ENCODE measurements around the gene PATZ1.
A peak's percentile ranks its signal among the peaks of the same experiment; 100 is the strongest.

PATZ1 gene

GRCh38 chr22:31313366-31314147, 32.6 kb downstream of the PATZ1 start:
- peak; percentile 79 for DNase-seq

DNA sequence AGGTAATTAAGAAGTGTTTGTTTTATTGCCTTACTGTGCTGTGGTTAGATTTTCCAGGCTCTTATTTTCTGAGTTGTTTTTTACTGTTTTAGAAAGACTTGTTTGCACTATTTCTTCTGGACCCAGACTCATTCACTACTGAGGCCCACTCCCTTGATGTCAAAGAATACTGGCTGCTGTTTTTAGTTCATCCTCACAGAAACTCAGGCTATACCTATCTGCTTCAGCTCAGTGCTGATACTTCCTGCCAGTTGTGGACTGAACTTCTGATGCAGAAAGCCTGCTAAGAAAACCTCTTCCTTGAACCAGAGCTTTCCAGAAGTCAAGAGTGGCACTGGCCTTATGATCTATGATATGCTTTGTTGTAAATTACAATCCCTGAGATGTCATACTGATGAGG, 38.0 kb downstream of the PATZ1 start:
- DNase-seq: no peak

DNA sequence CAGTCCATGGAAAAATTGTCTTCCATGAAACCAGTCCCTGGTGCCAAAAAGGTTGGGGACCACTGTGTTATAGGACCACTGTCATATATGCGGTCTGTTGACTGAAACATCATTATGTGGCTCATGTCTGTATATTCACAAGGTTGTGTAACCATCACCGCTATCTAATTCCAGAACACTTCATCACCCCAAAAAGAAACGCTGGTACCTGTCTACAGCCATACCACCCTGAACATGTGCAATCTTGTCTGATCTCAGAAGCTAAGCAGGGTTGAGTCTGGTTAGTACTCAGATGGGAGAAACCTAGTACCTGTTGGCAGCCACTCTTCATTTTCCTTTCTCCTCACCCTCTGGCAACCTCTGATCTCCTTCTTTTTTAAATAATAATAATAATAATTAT, 41.0 kb downstream of the PATZ1 start:
- DNase-seq: no peak

- DNase-seq: no peak
Observed at GRCh38 chr22:31302537-31302936, 43.6 kb downstream of the PATZ1 start.

GRCh38 chr22:31302006-31302405, 44.1 kb downstream of the PATZ1 start:
- DNase-seq: no peak

DNA sequence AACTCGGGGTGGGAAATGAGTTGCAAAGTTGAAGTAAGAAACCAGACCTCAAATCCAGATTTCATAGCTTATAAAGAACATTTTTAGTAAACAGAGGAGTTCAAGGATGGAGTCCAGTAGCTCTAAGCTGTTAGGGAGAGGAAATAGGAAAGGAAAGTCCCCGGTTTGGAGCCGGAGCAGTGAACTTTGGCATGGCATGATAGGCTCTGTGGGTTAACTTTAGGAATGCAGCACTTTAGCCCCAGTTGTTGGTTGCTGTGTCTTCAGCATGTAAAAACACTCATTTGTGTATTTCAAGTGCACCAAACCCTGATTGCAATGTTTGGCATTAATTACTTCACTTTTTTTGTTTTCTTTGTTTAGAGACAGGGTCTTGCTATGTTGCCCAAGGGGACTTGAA, 45.2 kb downstream of the PATZ1 start:
- no peak for DNase-seq

GRCh38 chr22:31295831-31296657, 50.1 kb downstream of the PATZ1 start:
- DNase-seq: no peak

GRCh38 chr22:31295360-31295759, 50.8 kb downstream of the PATZ1 start:
- no peak for DNase-seq

DNA sequence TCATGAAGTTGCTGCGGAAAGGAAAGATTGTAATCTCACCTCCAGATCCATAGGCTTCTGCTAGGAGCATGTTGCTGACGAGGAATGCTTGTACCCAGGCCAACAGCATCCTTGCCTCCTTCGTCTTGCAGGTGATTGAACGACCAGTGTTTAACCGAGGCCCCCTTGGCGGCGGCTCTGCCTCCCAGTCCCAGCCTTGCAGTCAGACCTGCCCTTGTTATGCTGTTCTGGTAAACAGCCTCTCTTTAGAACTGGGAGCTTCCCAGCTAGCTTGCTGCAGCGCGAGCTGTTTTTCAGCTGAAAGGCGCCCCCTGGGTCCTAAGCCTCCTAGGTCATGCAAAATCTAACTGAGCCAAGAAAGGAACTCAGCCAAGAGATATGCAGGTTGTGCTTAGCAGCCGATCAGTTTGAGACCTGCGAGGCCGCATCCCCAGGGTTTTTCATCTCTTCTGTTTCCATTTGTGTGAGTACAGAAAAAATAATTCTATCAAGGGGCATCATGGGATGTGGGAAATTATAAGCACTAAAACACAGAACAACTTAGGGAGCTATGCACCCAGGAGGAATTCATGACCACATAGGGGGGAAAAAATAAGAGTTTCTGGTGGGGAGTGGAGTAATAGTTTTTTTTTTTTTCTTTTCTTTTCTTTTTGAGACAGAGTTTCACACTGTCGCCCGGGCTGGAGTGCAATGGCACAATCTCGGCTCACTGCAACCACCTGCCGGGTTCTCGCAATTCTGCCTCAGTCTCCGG, 53.7 kb downstream of the PATZ1 start, which contains the start of gene PIK3IP1:
Gene PIK3IP1 (minus strand): TSS at position 253 of the 754 bp plus-strand sequence. CDS start 144 bp downstream, at position 109.
- DNase-seq: peak; percentile 88

GRCh38 chr22:31291481-31292235, 54.5 kb downstream of the PATZ1 start:
- DNase-seq: peak; percentile 37

DNA sequence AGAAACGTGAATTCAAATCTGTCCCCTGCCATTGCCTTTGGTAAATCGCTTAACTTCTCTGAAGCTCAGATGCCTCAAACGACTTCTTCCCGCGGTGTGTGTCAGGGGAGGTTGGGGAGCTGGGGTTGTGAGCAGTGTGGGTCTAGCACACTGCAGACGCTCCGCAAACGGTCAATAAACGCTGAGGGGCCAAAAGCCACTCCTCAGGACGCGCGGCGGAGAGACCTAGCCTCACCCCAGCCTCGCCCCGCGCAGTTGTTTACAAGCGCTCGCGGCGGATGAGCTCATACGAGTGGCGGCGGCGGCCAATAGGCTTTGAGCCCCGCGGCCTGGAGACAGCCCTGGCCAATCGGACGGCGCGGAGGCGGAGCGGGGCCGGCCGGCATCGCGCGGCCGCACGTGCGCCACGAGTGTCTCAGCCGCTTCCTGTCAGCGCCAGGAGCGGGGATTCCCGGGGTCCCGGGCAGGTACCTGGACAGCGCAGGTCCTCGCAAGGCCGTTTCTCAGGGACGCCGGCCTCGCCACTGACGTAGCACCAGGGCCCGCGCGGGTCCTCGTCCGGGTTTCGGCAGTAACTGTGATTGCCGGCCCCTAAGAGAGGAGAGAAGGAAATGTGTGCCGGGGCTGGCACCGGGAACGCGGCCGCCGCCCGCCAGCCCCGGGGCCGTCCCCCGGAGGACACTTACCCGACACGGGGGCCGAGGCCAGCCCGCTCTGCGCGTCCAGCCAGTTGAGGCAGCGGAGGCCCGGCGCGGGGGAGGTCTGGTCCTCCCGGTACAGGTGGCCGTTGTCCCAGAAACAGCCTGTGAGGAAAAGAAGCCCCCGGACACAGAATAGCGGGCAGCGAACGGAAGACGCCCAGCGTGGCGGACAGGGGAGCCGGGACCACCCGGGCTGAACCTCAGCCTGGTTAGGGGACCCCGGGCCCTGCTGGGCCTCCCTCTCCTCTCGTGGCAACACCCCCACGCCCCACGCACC, 55.4 kb downstream of the PATZ1 start:
- peak; percentile 95 for DNase-seq

- no peak for DNase-seq
Observed at GRCh38 chr22:31289344-31289743, 56.8 kb downstream of the PATZ1 start.

DNA sequence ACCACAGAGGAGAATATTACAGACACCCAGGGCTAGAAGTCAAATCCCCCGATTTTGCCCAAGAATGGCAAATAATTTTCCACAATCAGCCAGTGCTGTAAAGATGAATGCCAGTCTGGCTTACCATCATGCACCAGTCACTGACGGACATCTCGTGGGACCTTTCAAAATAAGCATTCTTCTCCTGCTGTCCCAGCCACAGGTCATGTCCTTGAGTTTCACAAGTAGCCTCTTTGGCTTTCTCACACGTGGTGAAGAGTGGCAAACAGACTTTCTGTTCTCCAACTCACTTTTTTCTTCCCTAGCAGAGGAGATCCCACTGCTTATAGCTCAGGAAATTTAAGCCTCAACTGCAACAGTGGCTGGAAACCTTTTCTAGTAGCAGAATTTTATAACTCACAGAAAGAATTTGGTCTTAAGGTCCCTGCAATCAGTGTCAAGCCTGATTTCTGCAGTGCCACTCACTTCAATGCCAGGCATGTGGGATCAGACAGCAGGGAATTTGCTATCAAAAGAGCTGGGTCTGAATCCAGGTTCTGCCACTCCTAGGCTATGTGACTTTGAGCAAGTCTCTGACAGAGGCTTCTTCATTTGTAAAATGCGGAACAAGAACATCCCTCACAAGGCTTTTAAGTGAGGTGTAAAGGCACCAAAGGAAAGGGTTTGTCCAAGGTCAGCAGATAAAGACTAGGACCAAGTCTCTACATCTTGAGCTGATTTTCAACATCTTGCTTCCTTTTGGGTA, 57.5 kb downstream of the PATZ1 start:
- DNase-seq: no peak

GRCh38 chr22:31287818-31288495, 58.2 kb downstream of the PATZ1 start:
- no peak for DNase-seq

DNA sequence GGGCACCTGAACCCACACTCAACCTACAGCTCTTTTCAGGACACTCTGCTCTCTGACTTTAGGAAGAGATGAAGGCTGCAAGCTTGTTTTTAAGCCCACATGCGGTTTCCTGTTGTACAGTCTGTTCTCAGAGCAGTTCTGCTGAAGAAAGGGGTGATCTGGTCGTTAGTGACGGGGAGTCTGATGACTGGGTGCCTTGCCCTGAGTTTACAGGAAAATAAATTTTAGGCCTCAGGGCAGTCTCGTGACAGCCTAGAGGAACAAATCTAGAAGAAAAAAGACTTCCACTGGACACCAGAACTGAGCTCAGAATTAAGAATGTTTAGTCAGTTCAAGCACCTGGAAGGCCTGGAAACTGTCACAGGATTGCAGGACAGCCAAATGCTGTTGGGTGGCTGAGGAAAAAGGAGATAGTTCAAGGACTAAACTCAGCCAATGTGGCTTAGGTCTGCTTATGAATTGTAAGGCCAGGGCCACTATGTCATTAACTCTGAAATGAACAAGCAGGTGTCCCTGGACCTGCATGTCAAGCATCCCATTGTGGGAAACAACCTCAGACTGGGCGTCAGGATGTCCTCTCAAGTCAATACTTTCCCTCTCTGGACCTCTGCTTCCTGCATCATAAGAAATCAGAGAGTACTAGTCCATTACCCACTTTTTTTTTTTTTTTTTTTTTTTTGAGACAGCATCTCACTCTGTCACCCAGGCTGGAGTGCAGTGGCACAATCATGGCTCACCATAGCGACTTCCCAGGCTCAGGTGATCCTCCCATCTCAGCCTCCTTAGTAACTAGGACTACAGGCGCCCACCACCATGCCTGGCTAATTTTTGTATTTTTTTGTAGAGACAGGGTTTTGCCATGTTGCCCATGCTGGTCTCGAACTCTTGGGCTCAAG, 59.5 kb downstream of the PATZ1 start:
- peak; percentile 67 for DNase-seq

- DNase-seq: no peak
Observed at GRCh38 chr22:31284281-31285155, 61.6 kb downstream of the PATZ1 start.

DNA sequence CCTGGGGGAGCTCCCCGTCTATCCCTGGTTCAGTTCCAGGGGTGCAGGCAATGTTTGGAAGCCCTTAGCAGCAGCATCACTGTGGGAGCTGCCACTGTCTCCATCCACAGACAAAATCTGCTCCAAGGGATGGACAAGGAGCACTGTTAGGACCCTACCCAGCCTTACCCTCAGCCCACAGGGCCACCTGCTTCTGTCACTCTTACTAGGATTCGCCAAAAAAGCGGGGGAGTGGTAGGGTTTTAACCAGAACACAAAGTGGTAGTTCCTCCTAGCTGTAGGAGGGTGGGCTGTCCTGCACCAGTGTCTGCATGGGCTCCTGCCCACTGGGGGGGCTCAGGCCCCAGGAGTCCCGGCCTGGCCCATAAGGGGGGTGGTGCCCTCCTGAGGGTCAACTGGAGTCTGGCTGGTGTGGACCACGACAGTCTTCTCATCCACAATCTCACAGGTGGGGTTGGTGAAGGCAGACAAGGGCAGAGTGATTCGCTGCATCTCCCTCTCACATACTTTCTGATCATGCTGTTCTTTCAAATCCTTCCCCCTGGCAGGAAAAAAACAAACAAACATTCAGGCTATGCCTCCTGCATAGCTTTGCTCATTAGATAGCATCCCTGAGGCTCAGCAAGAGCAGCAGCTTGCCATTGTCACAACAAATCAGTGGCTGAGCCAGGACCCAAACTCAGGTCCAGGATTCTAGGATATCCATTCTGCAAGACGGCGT, 63.2 kb downstream of the PATZ1 start:
- DNase-seq: no peak
